GM12801 (cell line): ENCODE data around the gene SLC6A11.

Experiments
- CTCF ChIP-seq: IDR thresholded peaks from one replicate; pipeline ENCODE4 v1.5.1; 2011; ENCODE audit warnings: control low read depth; ENCODE audit not compliant: insufficient read length; ENCODE audit errors: extremely low read depth

The SLC6A11 gene

GRCh38 chr3:10823516-10823818 is 7.4 kb downstream of the SLC6A11 start:
- TF ChIP-seq CTCF: no peak

GRCh38 chr3:10824468-10824867 is 8.4 kb downstream of the SLC6A11 start:
- no peak for TF ChIP-seq CTCF

GRCh38 chr3:10833855-10834414 is 17.9 kb downstream of the SLC6A11 start:
- no peak for TF ChIP-seq CTCF

GRCh38 chr3:10834951-10835350 is 18.9 kb downstream of the SLC6A11 start:
- TF ChIP-seq CTCF: no peak

- no peak for TF ChIP-seq CTCF
Observed at GRCh38 chr3:10835406-10835805, 19.4 kb downstream of the SLC6A11 start.

- TF ChIP-seq CTCF: no peak
Observed at GRCh38 chr3:10836676-10837075, 20.6 kb downstream of the SLC6A11 start.

- no peak for TF ChIP-seq CTCF
Observed at GRCh38 chr3:10837849-10838248, 21.8 kb downstream of the SLC6A11 start.

GRCh38 chr3:10839167-10839566 is 23.1 kb downstream of the SLC6A11 start:
- no peak for TF ChIP-seq CTCF
